Adrenal gland (tissue), 5 donors: ENCODE data around the gene NIN.

Source experiments
- CTCF ChIP-seq, 6 experiments: fragments of 450-650 bp in 4 of 6; fragments of 200-600 bp in 2 of 6; sonication (generic) in 1 of 6; IDR thresholded peaks; 1 replicate in 5 of 6; 2 replicates in 1 of 6; pipeline versions ENCODE4 v1.5.1 to v1.8.0; 2016 to 2021; ENCODE audit warnings: antibody characterized with exemption in 6 of 6, mild to moderate bottlenecking in 2 of 6, moderate library complexity in 1 of 6
- POLR2A ChIP-seq, 2 donors: fragments of 450-650 bp; IDR thresholded peaks; one replicate each; pipeline ENCODE4 v1.6.1; 2017; ENCODE audit warnings: antibody characterized with exemption in 2 of 2, mild to moderate bottlenecking in 2 of 2, moderate library complexity in 1 of 2
- donor health status: DM: no; HTN: no; CAD: no.

- TF ChIP-seq POLR2A (IDR thresholded peaks at IDR 0.05) (no peak), CTCF (IDR thresholded peaks at IDR 0.05) (no peak)
Measured at GRCh38 chr14:50776522-50776921, 54.4 kb downstream of the NIN start.
